Fibroblast of skin of scalp (primary cell): ENCODE results near the gene TBC1D13.
"Not testable (repeated sequence)": the region's sequence is repeated elsewhere in the genome, so short reads cannot be mapped to it uniquely, and the experiment has no call there.

Experiments used
- DNase-seq: peaks from one replicate; pipeline ENCODE4 v3.0.0-alpha.2; 2013

Gene TBC1D13

DNA sequence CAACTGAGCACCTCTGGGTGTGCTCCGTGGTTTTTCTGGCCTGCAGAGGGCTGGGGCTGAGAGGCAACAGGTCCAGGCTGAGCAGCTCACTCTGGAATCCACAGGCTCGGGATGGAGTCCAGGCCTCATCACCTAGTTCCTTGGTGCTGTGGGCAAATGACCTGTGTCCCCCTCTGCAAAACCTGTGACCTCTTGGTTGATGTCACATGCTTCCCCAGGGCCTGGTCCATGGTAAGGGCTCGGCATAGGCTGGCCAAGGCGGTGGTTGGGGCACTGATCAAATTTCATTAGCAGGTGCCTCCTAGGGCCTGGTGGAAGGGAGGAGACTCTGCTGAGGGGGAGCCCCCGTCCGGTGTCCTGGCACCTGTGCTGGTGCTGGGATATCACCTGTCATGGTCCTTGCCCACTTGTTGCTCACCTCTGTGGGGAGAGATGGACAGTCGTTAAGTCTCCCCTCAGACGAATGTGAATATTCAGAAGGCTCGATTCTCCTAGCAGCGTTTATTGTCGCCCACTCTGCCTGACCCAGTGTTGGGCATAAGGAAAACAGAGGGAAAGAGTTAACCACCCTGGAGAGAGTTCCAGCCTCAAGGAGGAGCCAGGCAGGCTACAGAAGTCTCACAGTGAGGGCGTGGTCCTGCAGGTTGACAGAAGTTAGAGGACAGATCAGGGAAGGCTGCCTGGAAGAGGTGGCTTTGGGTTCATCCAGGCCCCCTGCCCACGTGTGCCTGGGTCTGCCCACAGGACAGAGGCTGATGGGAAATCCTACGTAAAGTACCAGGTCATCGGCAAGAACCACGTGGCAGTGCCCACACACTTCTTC is 34.7 kb downstream of the TBC1D13 start:
- no peak for DNase-seq

GRCh38 chr9:128822407-128823042 is 35.5 kb downstream of the TBC1D13 start:
- no peak for DNase-seq

DNA sequence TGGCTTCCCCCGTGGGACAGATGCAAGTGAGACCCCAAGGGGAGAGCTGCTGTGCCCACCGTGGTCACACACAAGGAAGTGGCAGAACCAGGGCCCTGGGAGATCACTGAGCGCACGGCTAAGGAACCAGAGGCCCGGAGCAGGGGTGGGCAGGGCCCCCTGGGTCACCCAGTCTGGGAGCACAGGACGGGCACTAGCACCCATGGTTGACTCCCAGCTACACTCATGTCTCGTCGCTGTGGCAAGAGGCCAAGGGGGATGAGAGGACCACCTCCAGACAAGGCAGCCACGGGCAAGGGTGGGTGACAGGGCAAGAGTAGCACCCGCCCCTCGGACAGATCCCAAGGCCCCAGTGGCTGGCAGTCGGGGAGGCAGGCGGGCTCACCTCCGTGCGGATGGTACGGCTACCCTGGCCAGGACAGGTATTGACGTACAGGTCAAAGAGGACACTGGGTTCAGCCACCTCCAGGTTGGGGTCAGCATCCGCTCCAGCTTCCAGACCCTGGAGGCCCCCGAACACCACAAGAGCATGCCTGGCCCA is 36.4 kb downstream of the TBC1D13 start:
- DNase-seq, result no peak

DNA sequence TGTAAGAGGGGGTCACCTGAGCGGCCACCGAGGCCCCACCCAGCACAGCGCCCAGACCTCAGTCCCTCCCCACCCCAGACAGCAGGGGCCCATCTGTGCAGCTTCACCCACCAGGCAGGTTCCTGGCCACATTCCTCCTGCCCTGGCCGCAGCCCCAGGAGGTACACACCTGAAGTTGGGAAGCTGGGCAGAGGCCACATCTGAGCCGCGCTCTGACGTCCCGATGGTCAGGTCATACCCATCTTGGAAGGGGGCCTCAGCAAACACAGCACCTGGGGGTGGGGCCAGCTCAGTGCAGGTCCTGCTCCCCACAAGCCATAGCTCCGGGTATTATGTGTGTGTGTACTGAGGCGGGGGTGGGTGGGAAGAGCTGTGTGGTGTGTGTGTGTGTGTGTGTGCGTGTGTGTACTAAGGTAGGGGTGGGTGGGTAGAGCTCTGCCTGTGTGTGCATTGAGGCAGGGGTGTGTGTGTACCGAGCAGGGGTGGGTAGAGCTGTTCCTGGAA is 36.9 kb downstream of the TBC1D13 start:
- DNase-seq, result no peak

- no peak for DNase-seq
These were observed 37.9 kb downstream of the TBC1D13 start for GRCh38 chr9:128824911-128825310.

- DNase-seq, result no peak
These were observed 39.1 kb downstream of the TBC1D13 start for GRCh38 chr9:128825923-128826700.

- no peak for DNase-seq
These were observed 41.2 kb downstream of the TBC1D13 start for GRCh38 chr9:128828267-128828666.

DNA sequence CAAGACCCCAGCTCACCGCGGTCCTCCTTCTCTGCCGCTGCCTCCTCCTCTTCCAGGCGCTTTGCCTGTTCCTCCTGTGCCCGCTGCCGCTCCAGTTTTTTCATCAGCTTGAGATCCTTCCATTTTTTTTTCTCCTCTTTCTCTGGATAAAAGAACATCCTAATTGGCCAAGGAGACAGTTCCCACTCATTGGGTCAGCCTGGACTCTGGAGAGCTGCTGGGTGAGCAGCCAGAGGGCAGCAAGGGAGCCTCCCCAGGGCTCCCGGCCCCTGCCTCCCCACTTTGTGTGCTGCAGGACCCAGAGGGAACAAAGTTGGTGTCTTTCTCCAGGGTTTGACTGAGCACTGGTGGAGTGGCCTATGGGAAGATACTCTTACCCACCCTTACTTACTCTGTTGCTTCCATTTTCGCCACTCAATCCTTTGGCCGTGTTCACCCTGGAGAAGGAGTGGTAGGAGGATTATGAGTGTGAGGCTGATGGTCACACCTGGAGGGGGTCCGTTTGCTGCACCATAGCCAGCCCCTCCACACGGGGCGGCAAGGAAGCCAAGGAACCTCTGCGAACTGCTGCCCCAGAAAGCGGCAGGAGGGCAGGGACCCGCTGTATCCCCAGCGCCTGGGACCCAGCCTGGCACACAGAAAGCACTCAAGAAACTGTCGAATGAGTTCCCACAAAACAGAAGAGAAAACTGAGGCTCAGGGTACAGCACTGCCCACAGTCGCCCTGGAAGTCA is 41.8 kb downstream of the TBC1D13 start:
- no peak for DNase-seq

- peak; percentile 91 for DNase-seq
These were observed 42.6 kb downstream of the TBC1D13 start, which contains the start of gene SPOUT1 for GRCh38 chr9:128829477-128830251. Gene SPOUT1, minus strand, starts transcription at chr9:128829794. Its CDS starts 14 bp downstream, at chr9:128829780.

DNA sequence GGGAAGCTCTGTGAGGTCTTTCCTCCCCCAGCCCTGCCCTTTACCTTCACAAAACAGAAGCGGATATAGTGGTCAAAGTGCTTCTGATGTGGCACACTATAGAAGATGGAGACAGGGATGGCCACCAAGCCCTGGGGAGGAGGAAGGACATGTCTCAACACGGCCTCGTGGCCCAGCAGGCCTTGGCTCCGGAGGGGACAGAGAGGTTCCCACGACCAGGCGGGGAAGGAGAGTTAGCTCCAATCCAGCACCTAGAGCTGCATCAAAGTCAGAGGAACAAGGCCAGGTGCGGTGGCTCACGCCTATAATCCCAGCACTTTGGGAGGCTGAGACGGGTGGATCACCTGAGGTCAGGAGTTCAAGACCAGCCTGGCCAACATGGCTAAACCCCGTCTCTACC is 46.6 kb downstream of the TBC1D13 start:
- no peak for DNase-seq

GRCh38 chr9:128835246-128836210 is 48.5 kb downstream of the TBC1D13 start:
- no peak for DNase-seq

DNA sequence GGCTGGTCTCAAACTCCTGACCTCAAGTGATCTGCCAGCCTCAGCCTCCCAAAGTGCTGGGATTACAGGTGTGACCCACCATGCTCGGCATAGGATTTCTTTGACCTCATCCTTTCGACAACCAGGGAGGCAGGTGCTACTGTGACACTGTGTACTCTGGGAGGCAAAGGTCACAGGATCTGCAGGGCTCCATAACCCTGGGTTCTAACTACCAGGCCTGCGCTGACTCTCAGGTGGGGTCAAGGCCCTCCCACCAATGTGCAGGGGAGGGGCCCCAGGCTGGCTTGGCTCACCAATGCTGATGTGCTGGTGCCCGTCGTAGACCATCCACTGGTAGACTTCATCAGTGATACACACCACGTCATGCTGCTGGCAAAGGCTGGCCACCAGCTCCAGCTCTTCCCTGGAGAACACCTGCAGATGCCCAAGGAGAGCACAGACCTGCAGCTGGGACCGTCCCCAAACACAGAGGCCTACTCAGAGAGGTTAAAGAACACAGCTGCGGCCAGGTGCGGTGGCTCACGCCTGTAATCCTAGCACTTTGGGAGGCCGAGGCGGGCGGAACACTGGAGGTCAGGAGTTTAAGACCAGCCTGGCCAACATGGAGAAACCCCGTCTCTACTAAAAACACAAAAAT is 49.6 kb downstream of the TBC1D13 start:
- DNase-seq, result no peak

DNA sequence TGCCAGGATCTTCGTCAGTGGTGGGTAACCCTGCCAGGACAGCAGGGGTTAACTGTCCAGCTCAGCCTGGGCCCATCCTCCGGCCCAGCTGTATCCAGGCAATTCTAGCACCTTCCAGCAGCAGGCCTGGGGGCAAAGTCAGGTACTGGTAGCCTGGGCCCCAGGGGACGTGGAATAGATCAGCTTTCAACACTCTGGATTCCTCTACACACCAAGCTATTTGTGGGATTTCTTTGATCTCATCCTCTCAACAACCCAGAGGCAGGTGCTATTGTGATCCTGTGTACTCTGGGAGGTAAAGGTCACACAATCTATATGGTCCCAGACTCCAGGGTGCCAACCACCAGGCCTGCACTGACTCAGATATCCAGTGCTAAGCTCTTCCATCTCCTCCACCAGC is 51.3 kb downstream of the TBC1D13 start:
- no peak for DNase-seq

GRCh38 chr9:128840524-128840923 is 53.5 kb downstream of the TBC1D13 start:
- DNase-seq, result no peak

- no peak for DNase-seq
These were observed 54.8 kb downstream of the TBC1D13 start for GRCh38 chr9:128841694-128842492.

DNA sequence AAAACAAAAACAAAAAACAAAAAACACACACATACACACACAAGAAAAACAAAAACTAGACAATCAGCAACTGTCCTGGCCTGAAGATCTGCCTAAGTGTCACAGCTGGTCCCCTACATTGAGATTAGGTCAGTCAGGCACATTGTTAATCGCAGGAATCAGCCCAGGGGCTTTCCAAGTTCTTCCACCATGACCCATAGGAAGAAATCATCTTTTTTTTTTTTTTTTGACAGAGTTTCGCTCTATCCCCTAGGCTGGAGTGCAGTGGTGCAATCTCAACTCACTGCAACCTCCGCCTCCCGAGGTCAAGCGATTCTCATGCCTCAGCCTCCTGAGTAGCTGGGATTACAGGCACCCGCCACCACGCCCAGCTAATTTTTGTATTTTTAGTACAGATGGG is 56.1 kb downstream of the TBC1D13 start:
- not testable (repeated sequence) for DNase-seq

GRCh38 chr9:128845186-128845931 is 58.3 kb downstream of the TBC1D13 start:
- DNase-seq, result no peak

GRCh38 chr9:128846680-128847030 is 59.6 kb downstream of the TBC1D13 start:
- DNase-seq, result no peak
